ENCODE data around the gene UBE2H.

Gene UBE2H

DNA sequence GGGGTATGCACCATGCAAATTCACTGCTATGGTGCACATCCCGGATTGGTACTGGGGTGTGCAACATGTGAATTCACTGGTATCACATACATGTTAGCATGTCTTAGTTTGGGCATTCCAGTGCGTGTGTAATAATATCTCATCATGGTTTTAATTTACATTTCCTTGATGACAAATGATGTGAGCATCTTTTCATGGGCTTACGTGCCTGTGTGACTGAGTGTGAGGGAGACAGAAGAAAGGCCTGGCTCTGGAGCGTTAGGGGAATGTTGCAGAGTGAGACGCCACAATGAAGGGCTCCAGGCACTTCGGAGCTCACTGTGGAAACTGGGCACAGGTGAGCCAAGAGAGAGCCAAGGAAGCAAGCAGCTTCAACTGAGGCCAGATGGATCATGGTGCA, 162.6 kb downstream of the UBE2H start:
- no peaks in the 10 kb centered on the region for H3K9me3 ChIP-seq
- H3K4me3 ChIP-seq: no peak overlapping the region
- no peaks in the 10 kb centered on the region for H3K4me1 ChIP-seq
- DNase-seq (ENCODE audit: low spot score in 2 of 2): no peak
- in situ Hi-C loops (cut with MboI; ENCODE audit: low sequenced_read_pairs): no loop called here
- H3K27me3 ChIP-seq (ENCODE audit: low read depth): no peaks in the 10 kb centered on the region
- H3K36me3 ChIP-seq (replicated peaks): no peaks in the 10 kb centered on the region

DNA sequence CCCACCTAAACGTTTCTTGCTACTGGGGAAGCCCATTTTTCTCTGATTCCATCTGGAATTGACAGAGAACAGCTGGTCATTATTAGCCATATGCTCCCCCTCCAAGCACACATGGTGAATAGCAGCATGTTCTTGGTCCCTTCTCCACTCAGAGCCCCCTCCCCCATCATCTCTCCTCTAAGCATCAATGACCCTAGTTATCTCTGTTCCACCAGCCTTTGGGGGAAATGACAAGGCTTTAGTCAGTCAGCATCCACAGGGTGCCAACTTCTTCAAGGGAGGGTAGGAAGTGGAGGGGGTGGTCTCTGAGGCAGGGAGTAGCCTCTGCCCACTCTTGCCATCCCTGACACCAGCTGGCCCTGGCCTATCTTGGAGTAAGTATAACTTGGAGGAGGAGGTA, 163.1 kb downstream of the UBE2H start:
- Histone ChIP-seq H3K4me1 (no peaks in the 10 kb centered on the region), H3K36me3 (replicated peaks) (no peaks in the 10 kb centered on the region), H3K27me3 (ENCODE audit: low read depth) (no peaks in the 10 kb centered on the region), H3K9me3 (no peaks in the 10 kb centered on the region), H3K4me3 (no peak overlapping the region)
- in situ Hi-C loops (cut with MboI; ENCODE audit: low sequenced_read_pairs): no loop called here
- no peak for DNase-seq (ENCODE audit: low spot score in 2 of 2)

DNA sequence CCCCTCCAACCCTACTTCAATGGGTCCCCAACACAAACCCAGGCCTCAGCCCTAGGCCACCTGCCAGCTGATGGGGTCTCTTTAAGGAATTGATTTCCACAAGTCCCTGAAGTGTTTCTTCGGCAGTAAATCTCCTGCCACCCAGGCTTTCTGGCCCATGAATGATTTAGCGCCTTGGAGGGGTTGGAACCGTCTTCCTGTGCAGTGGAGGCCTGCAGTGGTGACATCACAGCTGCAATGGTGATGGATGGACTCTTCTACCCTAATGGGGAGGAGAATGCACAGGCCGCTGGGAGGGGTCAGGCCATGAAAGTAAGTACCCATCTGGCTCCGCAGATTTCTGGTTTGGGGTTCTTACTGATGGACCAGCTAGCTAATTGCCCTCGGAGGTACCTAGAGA, 163.8 kb downstream of the UBE2H start:
- Histone ChIP-seq H3K4me1 (no peaks in the 10 kb centered on the region), H3K36me3 (replicated peaks) (no peaks in the 10 kb centered on the region), H3K4me3 (no peak overlapping the region), H3K27me3 (ENCODE audit: low read depth) (no peaks in the 10 kb centered on the region), H3K9me3 (no peaks in the 10 kb centered on the region)
- in situ Hi-C loops (cut with MboI; ENCODE audit: low sequenced_read_pairs): no loop called here
- DNase-seq (ENCODE audit: low spot score in 2 of 2): no peak

GRCh38 chr7:129786825-129787563, 165.8 kb downstream of the UBE2H start:
- H3K9me3 ChIP-seq: no peaks in the 10 kb centered on the region; the same call in 1 of the 2 replicates
- H3K36me3 ChIP-seq (replicated peaks): no peaks in the 10 kb centered on the region
- H3K4me1 ChIP-seq: no peaks in the 10 kb centered on the region
- in situ Hi-C loops (cut with MboI; ENCODE audit: low sequenced_read_pairs): no loop called here
- H3K4me3 ChIP-seq: no peak overlapping the region
- DNase-seq (ENCODE audit: low spot score in 2 of 2): no peak
- no peaks in the 10 kb centered on the region for H3K27me3 ChIP-seq (ENCODE audit: low read depth)

DNA sequence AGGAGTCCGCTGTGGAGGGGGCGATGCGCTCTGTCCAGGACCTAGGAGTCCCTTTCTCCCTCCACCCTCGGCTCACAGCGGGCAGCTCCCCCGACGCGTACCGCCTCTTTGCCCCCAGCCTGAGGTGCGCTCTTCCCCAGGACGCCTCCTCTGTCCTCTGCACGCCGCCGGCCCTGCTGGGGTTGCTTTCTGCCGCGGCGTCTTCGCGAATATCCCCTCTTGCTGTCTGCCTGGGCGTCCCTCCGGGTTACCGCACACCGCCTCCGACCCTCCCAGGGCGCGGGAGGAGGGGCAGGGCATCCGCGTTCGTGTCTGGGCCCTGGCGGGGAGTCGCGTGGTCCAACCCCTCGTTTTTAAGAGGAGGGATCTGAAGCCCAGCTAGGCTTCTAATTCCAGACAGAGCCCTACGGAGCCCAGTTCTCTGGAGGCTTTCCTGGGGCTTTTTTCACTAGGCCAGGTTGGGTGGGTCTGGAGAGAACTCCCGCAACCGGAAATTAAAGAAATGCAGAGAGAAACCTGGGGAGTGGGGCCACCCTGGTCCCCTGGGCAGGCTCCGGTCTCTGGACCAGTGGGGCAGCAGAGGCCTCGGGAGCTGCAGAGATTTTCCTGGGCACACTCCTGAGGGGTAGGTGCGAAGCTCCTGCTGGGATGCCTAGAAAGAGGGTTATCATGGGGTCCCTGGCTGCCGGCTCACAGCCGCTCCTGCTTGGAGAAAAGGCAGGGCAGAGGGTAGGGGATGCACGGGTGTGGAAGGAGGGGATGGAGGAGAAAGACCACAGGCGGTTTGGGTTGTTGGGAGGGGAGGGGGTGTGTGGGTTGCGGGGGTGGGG, 166.9 kb downstream of the UBE2H start:
- no peak for DNase-seq (ENCODE audit: low spot score in 2 of 2)
- Histone ChIP-seq H3K4me1 (peaks cover 4% of the 10 kb centered on the region), H3K36me3 (replicated peaks) (no peaks in the 10 kb centered on the region), H3K4me3 (no peak overlapping the region), H3K9me3 (no peaks in the 10 kb centered on the region; the same call in 1 of the 2 replicates), H3K27me3 (ENCODE audit: low read depth) (no peaks in the 10 kb centered on the region)
- in situ Hi-C loops (cut with MboI; ENCODE audit: low sequenced_read_pairs): no loop called here

DNA sequence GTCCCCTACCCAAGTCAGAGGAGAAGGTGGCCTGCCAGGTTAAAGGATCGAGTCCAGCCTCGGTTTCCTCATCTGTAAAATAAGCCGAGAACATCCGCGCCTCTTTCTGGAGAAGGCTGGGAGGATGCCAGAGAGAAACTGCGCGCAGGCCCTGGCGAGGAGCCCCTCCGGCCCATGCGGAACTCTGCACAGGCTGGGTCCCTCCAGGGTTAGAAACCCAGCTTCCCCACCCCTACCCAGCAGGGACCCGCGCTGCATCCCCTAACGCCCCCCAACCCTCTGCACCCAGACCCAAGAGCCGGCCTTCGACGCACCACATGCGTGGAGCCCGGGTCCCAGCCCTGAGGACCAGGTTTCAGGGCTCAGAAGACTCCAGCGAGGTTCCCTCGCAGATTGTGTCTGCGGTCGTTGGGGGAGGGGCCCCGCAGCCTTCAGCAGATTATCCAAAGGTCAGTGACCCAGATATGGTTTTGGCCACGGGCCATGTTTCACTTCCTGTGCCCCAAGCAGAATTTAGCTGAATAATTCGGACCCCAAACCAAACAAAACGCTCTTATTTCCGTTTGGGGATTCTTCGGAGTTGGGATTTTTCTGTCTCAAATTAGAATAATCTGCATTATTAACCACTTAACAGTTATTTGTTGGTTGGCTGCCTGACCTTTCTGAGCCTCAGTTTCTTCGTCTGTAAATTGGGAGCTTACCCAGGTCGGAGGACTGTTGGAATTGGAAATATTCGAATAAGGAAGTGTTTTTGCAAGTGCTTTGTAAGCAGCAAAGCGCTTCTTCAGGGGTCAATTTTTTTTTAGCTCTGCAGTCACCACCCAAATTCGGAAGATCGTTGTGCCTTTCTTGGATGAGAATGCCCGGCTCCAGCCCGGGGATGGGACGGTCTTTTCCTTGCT, 167.7 kb downstream of the UBE2H start:
- Histone ChIP-seq H3K36me3 (replicated peaks) (no peaks in the 10 kb centered on the region), H3K27me3 (ENCODE audit: low read depth) (no peaks in the 10 kb centered on the region), H3K9me3 (no peaks in the 10 kb centered on the region; the same call in 1 of the 2 replicates), H3K4me3 (no peak overlapping the region), H3K4me1 (peaks cover 4% of the 10 kb centered on the region)
- DNase-seq (ENCODE audit: low spot score in 2 of 2): no peak
- in situ Hi-C loops (cut with MboI; ENCODE audit: low sequenced_read_pairs): no loop called here

GRCh38 chr7:129784437-129784782, 168.3 kb downstream of the UBE2H start:
- peaks cover 4% of the 10 kb centered on the region for H3K4me1 ChIP-seq
- no peaks in the 10 kb centered on the region; the same call in 1 of the 2 replicates for H3K36me3 ChIP-seq (replicated peaks)
- in situ Hi-C loops (cut with MboI; ENCODE audit: low sequenced_read_pairs): no loop called here
- no peaks in the 10 kb centered on the region; the same call in 1 of the 2 replicates for H3K9me3 ChIP-seq
- DNase-seq (ENCODE audit: low spot score in 2 of 2): no peak
- H3K27me3 ChIP-seq (ENCODE audit: low read depth): no peaks in the 10 kb centered on the region
- H3K4me3 ChIP-seq: no peak overlapping the region

DNA sequence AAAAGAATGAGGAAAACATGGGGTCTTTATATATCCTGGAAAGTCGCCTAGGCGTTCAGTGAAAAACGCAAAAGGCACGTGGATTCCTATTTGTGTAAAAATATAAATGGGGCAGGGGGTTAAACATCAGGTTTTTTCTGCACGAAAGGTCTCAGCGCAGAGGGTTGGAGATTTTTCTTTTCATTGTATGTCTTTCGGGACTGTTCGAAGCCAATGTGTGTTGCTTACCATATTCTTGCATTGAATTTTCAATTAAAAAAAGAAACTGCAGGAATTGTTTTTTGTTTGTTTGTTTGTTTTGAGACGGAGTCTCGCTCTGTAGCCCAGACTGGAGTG, 169.2 kb downstream of the UBE2H start:
- in situ Hi-C loops (cut with MboI; ENCODE audit: low sequenced_read_pairs): no loop called here
- no peaks in the 10 kb centered on the region; the same call in 1 of the 2 replicates for H3K9me3 ChIP-seq
- H3K4me3 ChIP-seq: no peak overlapping the region
- H3K4me1 ChIP-seq: peaks cover 5% of the 10 kb centered on the region
- no peaks in the 10 kb centered on the region for H3K27me3 ChIP-seq (ENCODE audit: low read depth)
- H3K36me3 ChIP-seq (replicated peaks): no peaks in the 10 kb centered on the region; the same call in 1 of the 2 replicates
- no peak for DNase-seq (ENCODE audit: low spot score in 2 of 2)

DNA sequence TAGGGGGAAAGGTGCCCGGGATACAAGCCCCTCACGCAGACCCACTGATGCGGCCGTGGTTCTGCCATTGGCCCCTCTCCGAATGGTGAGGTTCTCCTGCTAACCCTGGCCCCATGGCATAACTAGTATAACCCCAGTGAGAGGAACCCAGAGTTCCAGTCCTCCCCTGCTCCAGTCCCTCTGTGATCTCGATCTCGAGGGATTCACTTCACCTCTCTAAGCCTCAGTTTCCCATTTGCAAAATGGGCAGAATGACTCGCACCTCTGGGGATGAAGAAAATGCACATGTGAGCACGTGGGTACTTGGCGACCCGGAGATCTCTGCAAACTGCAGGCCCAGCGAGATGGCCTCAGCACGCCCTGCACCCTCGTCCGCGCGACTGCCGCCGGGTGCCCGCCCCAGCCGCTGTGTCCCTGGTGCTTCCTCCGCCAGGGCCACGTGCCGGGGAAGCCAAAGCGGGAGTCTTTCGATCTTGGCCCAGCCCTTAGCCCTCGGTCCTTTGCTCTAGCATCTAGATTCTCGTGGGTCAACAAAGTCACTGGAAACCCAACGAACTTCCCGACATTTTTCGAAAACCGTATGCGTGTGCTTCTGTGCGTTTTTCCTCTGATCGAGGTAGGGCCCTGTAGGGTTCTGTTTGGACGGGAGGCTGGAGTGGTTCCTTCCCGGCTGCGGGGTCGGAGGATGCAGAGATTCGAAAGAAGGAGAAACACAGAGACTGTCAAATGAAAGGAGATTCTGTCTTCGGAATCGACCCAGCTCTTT, 169.8 kb downstream of the UBE2H start:
- Histone ChIP-seq H3K4me1 (peaks cover 11% of the 10 kb centered on the region), H3K4me3 (no peak overlapping the region), H3K27me3 (ENCODE audit: low read depth) (no peaks in the 10 kb centered on the region), H3K36me3 (replicated peaks) (no peaks in the 10 kb centered on the region; the same call in 1 of the 2 replicates), H3K9me3 (no peaks in the 10 kb centered on the region; the same call in 1 of the 2 replicates)
- in situ Hi-C loops (cut with MboI; ENCODE audit: low sequenced_read_pairs): no loop called here
- no peak for DNase-seq (ENCODE audit: low spot score in 2 of 2)

- peaks cover 19% of the 10 kb centered on the region for H3K4me1 ChIP-seq
- DNase-seq (ENCODE audit: low spot score in 2 of 2): no peak
- no peaks in the 10 kb centered on the region; the same call in 1 of the 2 replicates for H3K36me3 ChIP-seq (replicated peaks)
- in situ Hi-C loops (cut with MboI; ENCODE audit: low sequenced_read_pairs): no loop called here
- H3K9me3 ChIP-seq: no peaks in the 10 kb centered on the region; the same call in 1 of the 2 replicates
- H3K27me3 ChIP-seq (ENCODE audit: low read depth): no peaks in the 10 kb centered on the region
- no peak overlapping the region for H3K4me3 ChIP-seq
Measured at GRCh38 chr7:129781928-129782817, 170.6 kb downstream of the UBE2H start.

DNA sequence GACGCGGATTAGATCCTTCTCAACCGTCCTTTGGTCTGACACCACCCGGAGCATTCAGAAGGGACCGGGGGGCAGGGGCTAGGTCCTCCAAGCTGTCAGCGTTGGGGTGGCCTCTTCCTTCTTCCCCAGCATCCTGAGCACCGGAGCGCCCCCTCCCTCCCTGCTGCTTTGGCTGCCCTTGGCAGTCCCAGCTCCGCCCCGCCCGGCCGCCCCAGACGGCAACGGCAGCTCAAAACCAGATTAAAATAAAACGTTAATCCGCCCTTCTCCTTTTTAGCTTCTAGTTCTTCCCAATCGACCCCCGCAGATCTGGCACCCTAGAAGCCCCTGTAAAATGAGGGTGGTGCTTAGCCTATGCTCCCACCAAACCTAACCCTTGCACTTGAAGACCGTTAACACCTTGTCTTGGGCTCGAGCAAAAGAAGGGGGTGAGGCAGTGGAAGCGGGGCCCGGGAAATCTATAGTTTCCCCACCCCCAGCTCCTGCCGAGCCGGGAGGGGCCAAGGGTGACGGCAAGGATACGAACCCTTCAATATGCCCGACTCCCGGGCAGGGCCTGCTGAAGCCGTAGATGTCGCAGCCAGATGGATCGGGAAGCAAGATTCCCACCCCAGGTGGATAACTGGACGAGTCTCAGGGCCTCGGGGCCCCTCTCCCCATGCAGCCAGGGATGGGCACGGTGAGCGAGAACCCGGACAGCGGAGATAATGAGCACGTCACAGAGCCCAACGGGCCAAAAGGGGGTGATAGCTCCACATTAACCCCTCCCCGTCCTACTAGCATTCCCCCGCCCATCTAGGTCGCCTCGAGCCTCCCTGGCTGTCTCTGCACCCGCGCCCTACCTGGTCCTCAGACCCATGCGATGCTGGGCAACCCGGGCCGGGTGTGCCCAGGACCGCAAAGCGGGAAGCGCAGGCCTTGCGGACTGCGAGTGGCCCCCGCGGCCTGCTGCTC, 171.5 kb downstream of the UBE2H start:
- DNase-seq (ENCODE audit: low spot score in 2 of 2): peak; percentile 53 to 82
- Histone ChIP-seq H3K27me3 (ENCODE audit: low read depth) (no peaks in the 10 kb centered on the region), H3K4me3 (peak overlapping the region; percentile 84), H3K4me1 (peaks cover 28% of the 10 kb centered on the region), H3K9me3 (no peaks in the 10 kb centered on the region; the same call in 1 of the 2 replicates), H3K36me3 (replicated peaks) (no peaks in the 10 kb centered on the region; the same call in 1 of the 2 replicates)
- in situ Hi-C loops (cut with MboI; ENCODE audit: low sequenced_read_pairs): no loop called here
